Endothelial cell of umbilical vein (primary cell): ENCODE measurements around the gene PDE4B. TPM values are rescaled to one million over a fixed set of nuclear protein-coding genes. Genes with fewer than 3 reads are reported as not detected.

ENCODE experiments used
- BruUV-seq: library from RNA; stranded (reverse); fragments of 400-500 nt; replicated peaks from 2 replicates; lab custom pipeline; 2021; lab: Mats Ljungman, UMichigan
- CTCF ChIA-PET: fragments of 300-600, 350-600 bp; sonication (Branson Sonifier 250); formaldehyde crosslinking; loops from one replicate; lab custom pipeline; 2021; ENCODE audit warnings: antibody characterized with exemption, inconsistent platforms; lab: Charles Lee
- POLR2A ChIA-PET: fragments of 300-600, 350-600 bp; sonication (Branson Sonifier 250); formaldehyde crosslinking; loops from one replicate; lab custom pipeline; 2021; ENCODE audit warnings: antibody characterized with exemption, inconsistent platforms; lab: Charles Lee
- DNase-seq: peaks from one replicate; pipeline ENCODE4 v3.0.0-alpha.2; 2011; ENCODE audit warnings: low read depth, low spot score
- FAIRE-seq: peaks from 2 replicates; lab custom pipeline; 2011; peaks lifted over from hg19 to GRCh38; lab: Jason Lieb, UNC
- H2AFZ ChIP-seq: 2 replicates; pipeline ENCODE4 v1.6.0; 2012; ENCODE audit warnings: low read depth, low read length, control low read depth, inconsistent platforms
- H3K27ac ChIP-seq: 2 replicates; pipeline ENCODE4 v1.5.1; 2011; ENCODE audit warnings: low read depth, mild to moderate bottlenecking, control low read depth, low read length, moderate library complexity; ENCODE audit not compliant: insufficient read depth
- H3K27me3 ChIP-seq, 2 experiments: 2 replicates each; pipeline versions ENCODE4 v1.6.0 to v1.6.1; 2011; ENCODE audit warnings: low read length in 2 of 2, mixed read lengths in 1 of 2; ENCODE audit not compliant: control insufficient read depth in 2 of 2, insufficient read depth in 2 of 2
- H3K36me3 ChIP-seq, 2 experiments: 2 replicates in 1 of 2; 3 replicates in 1 of 2; pipeline ENCODE4 v1.5.1; 2011; ENCODE audit warnings: low read length in 2 of 2, mild to moderate bottlenecking in 1 of 2, moderate library complexity in 1 of 2; ENCODE audit not compliant: control insufficient read depth in 2 of 2, insufficient read depth in 2 of 2; ENCODE audit errors: extremely low read depth in 1 of 2
- H3K4me1 ChIP-seq: 3 replicates; pipeline ENCODE4 v1.5.1; 2011; ENCODE audit warnings: mild to moderate bottlenecking, low read length; ENCODE audit not compliant: control insufficient read depth, insufficient read depth; ENCODE audit errors: extremely low read depth
- H3K4me2 ChIP-seq: 2 replicates; pipeline ENCODE4 v1.6.1; 2011; ENCODE audit warnings: low read length, control low read depth, mixed read lengths; ENCODE audit not compliant: insufficient read depth
- H3K4me3 ChIP-seq, 3 experiments: fragments of 200-600 bp in 1 of 3; sonication (generic), shearing (Covaris generic) in 1 of 3; replicated peaks in 1 of 3; 2 replicates each; pipeline ENCODE4 v1.5.1; 2011 to 2016; ENCODE audit warnings: control low read depth in 3 of 3, low read length in 3 of 3, mild to moderate bottlenecking in 2 of 3, inconsistent platforms in 1 of 3, low read depth in 1 of 3, moderate library complexity in 1 of 3; ENCODE audit not compliant: insufficient read depth in 1 of 3
- H3K79me2 ChIP-seq: 2 replicates; pipeline ENCODE4 v1.6.0; 2012; ENCODE audit warnings: low read length, inconsistent platforms; ENCODE audit not compliant: control insufficient read depth, insufficient read depth
- H3K9ac ChIP-seq: replicated peaks from 2 replicates; pipeline ENCODE3; 2011; ENCODE audit warnings: low read length, control low read depth; ENCODE audit not compliant: insufficient read depth; ENCODE audit errors: extremely low read depth
- H3K9me1 ChIP-seq: replicated peaks from 3 replicates; pipeline ENCODE4 v1.6.0; 2011; ENCODE audit warnings: mild to moderate bottlenecking, low read length; ENCODE audit not compliant: control insufficient read depth, insufficient read depth; ENCODE audit errors: extremely low read depth
- H3K9me3 ChIP-seq: replicated peaks from 2 replicates; pipeline ENCODE4 v1.5.1; 2012; ENCODE audit warnings: low read length, inconsistent platforms; ENCODE audit not compliant: control insufficient read depth, insufficient read depth
- H4K20me1 ChIP-seq: replicated peaks from 2 replicates; pipeline ENCODE3; 2011; ENCODE audit warnings: mild to moderate bottlenecking, low read length; ENCODE audit not compliant: control insufficient read depth, insufficient read depth; ENCODE audit errors: extremely low read depth
- CTCF ChIP-seq, 2 donors: IDR thresholded peaks; 1 replicate in 1 of 2; 2 replicates in 1 of 2; pipeline ENCODE4 v1.5.1; 2011; ENCODE audit warnings: low read length in 2 of 2, mild to moderate bottlenecking in 2 of 2, moderate library complexity in 2 of 2, control low read depth in 1 of 2, inconsistent platforms in 1 of 2, low read depth in 1 of 2; ENCODE audit not compliant: insufficient read depth in 1 of 2; ENCODE audit errors: extremely low read depth in 1 of 2
- EZH2 ChIP-seq: IDR thresholded peaks from 2 replicates; pipeline ENCODE4 v1.6.1; 2012; ENCODE audit warnings: borderline replicate concordance, low read depth, mild to moderate bottlenecking, moderate library complexity, low read length, inconsistent platforms; ENCODE audit not compliant: severe bottlenecking
- FOS ChIP-seq: IDR thresholded peaks from 2 replicates; pipeline ENCODE4 v1.6.1; 2011; ENCODE audit warnings: mild to moderate bottlenecking, low read length, moderate library complexity, borderline replicate concordance; ENCODE audit not compliant: insufficient read depth
- GATA2 ChIP-seq: IDR thresholded peaks from 2 replicates; pipeline ENCODE4 v1.7.0; 2011; ENCODE audit warnings: low read depth, mild to moderate bottlenecking, moderate library complexity, mixed read lengths, low read length; ENCODE audit not compliant: insufficient read length, insufficient read depth
- JUN ChIP-seq: IDR thresholded peaks from 2 replicates; pipeline ENCODE4 v1.6.1; 2011; ENCODE audit warnings: borderline replicate concordance, low read depth; ENCODE audit not compliant: insufficient read length, insufficient read depth
- MAX ChIP-seq: IDR thresholded peaks from 2 replicates; pipeline ENCODE4 v1.6.1; 2011; ENCODE audit not compliant: insufficient read depth, insufficient read length
- MYC ChIP-seq: IDR thresholded peaks from one replicate; pipeline ENCODE4 v1.6.1; 2011; ENCODE audit warnings: mild to moderate bottlenecking, low read depth, low read length
- POLR2A ChIP-seq: IDR thresholded peaks from 2 replicates; pipeline ENCODE4 v1.6.1; 2012; ENCODE audit warnings: low read depth, mild to moderate bottlenecking, control low read depth, low read length
- POLR2AphosphoS5 ChIP-seq: IDR thresholded peaks from 2 replicates; pipeline ENCODE4 v1.6.1; 2012; ENCODE audit warnings: low read depth, mild to moderate bottlenecking, control low read depth, low read length, moderate library complexity; ENCODE audit not compliant: insufficient read depth
- dilution Hi-C: fragments of 300-500 bp; cut with MboI; formaldehyde crosslinking; loops from one replicate; pipeline ENCODE4 v1.15.0; 2019; ENCODE audit warnings: low sequenced_read_pairs; ENCODE audit not compliant: extremely low pct_ligation_motif_present
- intact Hi-C: fragments of 100-400 bp; cut with micrococcal nuclease; formaldehyde crosslinking; loops from one replicate; pipeline ENCODE4 v1.10.0; 2022
- polyA plus RNA-seq, 4 experiments: library from polyadenylated mRNA; depleted of rRNA in 3 of 4; stranded (reverse) in 3 of 4; unstranded in 1 of 4; fragments of >200 nt; gene quantifications; 2 replicates each; pipeline versions ENCODE4 v1.2.1 to v1.2.3, GENCODE V29; 2011 to 2012; ENCODE audit warnings: missing spikeins in 1 of 4
- total RNA-seq: library from RNA; stranded (reverse); gene quantifications from 2 replicates; pipeline ENCODE4 v1.2.3, GENCODE V29; 2021

The PDE4B gene
- total and polyA plus RNA-seq, 2 donors (not counting 3 experiments of a cell fraction or from before 2014, with no cell fraction given) = 63.5 to 69.8 TPM

- Histone ChIP-seq H3K4me1 (peaks cover 73% of the 10 kb centered on the region), H3K9me3 (no peaks in the 10 kb centered on the region), H2AFZ (peak overlapping the region; percentile 17), H3K4me3 (peak overlapping the region in 1 of 3 experiments; percentile 24), H3K4me2 (peak overlapping the region; percentile 75), H3K79me2 (no peaks in the 10 kb centered on the region), H4K20me1 (no peaks in the 10 kb centered on the region), H3K27me3 (no peaks in the 10 kb centered on the region), H3K36me3 (no peaks in the 10 kb centered on the region), H3K27ac (peak overlapping the region; percentile 89), H3K9me1 (no peaks in the 10 kb centered on the region), H3K9ac (peak overlapping the region; percentile 79)
- intact Hi-C loops = loop anchor here (1.0 to 5.0 kb wide), 3 partner anchors 66 to 1566 kb away; partner anchors contain the start of genes GNG12, LEPR and LEPROT
- no TSS peak for BruUV-seq
- DNase-seq = peak; percentile 74
- ChIA-PET POLR2A (interaction anchor here (1.3 kb wide), 1 partner anchor 65 kb away, joined by 12 read pairs; no protein-coding TSS in a partner anchor), CTCF (interaction anchor here (1.4 to 5.8 kb wide), 4 partner anchors 65 to 179 kb away, joined by 4 to 40 read pairs (median 18); no protein-coding TSS in a partner anchor)
- TF ChIP-seq POLR2AphosphoS5 (no peak), FOS (peak; percentile 60)
- dilution Hi-C loops = loop anchor here (25.0 kb wide), 1 partner anchor 196 kb away; no protein-coding TSS in a partner anchor
- FAIRE-seq = peak; percentile 59
Observed at GRCh38 chr1:66266756-66267155, 474.1 kb downstream of the PDE4B start.

GRCh38 chr1:66267201-66267940, 474.7 kb downstream of the PDE4B start:
- ChIA-PET POLR2A (interaction anchor here (0.9 to 1.3 kb wide), 3 partner anchors 65 to 104 kb away, joined by 3 to 12 read pairs (median 4); no protein-coding TSS in a partner anchor), CTCF (interaction anchor here (1.6 to 5.8 kb wide), 4 partner anchors 64 to 466 kb away, joined by 4 to 40 read pairs (median 17); no protein-coding TSS in a partner anchor)
- Histone ChIP-seq H3K4me2 (peak overlapping the region; percentile 75), H3K9ac (peak overlapping the region; percentile 79), H4K20me1 (no peaks in the 10 kb centered on the region), H3K27ac (peak overlapping the region; percentile 89), H3K27me3 (no peaks in the 10 kb centered on the region), H3K9me1 (no peaks in the 10 kb centered on the region), H2AFZ (peak overlapping the region; percentile 51), H3K36me3 (no peaks in the 10 kb centered on the region), H3K4me1 (peaks cover 74% of the 10 kb centered on the region), H3K9me3 (no peaks in the 10 kb centered on the region), H3K79me2 (no peaks in the 10 kb centered on the region), H3K4me3 (peak overlapping the region in 1 of 3 experiments; percentile 24)
- dilution Hi-C loops (loop anchor here (25.0 kb wide), 1 partner anchor 195 kb away; no protein-coding TSS in a partner anchor), intact Hi-C loops (loop anchor here (5.0 kb wide), 1 partner anchor 1565 kb away; the partner anchor contains the start of gene GNG12)
- no peak for FAIRE-seq
- TF ChIP-seq FOS (no peak), POLR2A (no peak), JUN (no peak), EZH2 (no peak), MAX (no peak), GATA2 (no peak), MYC (no peak), CTCF (IDR thresholded peaks at IDR 0.05; ENCODE audit: extremely low read depth in 1 of 2, insufficient read depth in 1 of 2, low read depth in 1 of 2, low read length in 2 of 2) (no peak), POLR2AphosphoS5 (no peak)
- peak; percentile 88 for DNase-seq
- no TSS peak for BruUV-seq
